Measurements from ENCODE around the gene KCTD15.

The KCTD15 gene

DNA sequence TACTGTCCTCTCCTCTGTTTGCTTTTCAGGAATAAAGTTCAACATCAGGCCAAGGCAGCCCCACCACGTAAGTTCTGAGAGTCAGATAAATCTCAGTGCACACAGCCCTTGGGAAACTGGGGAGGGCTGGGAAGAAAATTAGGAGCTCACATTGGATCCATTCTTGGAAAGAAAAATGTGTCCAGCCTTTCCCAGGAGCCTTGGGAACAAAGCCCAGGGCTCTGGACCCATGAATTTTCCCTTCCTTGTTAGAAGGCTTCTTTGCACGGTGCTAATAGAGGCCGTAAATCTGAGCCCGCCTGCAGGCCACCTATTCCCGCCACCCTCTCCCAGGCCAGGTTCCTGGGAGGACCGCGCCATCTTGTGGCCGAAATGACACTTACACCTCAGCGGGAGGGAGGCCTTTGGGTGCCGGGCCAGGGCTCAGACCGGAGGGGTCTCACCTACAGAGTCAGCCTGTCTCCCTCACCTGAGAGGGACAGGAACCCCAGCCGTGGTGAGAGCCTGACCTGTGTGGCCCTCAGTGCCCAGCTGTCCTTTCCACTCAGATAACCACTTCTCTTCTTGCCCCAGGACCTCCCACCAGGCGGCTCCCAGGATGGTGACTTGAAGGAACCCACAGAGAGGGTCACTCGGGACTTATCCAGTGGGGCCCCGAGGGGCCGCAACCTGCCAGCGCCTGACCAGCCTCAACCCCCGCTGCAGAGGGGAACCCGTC is 25.1 kb upstream of the KCTD15 start:
- DNase-seq (ENCODE audit: low read depth) = peak; percentile 34

DNA sequence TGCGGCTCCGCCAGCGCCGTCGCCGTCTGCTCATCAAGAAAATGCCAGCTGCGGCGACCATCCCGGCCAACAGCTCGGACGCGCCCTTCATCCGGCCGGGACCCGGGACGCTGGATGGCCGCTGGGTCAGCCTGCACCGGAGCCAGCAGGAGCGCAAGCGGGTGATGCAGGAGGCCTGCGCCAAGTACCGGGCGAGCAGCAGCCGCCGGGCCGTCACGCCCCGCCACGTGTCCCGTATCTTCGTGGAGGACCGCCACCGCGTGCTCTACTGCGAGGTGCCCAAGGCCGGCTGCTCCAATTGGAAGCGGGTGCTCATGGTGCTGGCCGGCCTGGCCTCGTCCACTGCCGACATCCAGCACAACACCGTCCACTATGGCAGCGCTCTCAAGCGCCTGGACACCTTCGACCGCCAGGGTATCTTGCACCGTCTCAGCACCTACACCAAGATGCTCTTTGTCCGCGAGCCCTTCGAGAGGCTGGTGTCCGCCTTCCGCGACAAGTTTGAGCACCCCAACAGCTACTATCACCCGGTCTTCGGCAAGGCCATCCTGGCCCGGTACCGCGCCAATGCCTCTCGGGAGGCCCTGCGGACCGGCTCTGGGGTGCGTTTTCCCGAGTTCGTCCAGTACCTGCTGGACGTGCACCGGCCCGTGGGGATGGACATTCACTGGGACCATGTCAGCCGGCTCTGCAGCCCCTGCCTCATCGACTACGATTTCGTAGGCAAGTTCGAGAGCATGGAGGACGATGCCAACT is 24.4 kb upstream of the KCTD15 start:
- no peak for DNase-seq (ENCODE audit: low read depth)

DNA sequence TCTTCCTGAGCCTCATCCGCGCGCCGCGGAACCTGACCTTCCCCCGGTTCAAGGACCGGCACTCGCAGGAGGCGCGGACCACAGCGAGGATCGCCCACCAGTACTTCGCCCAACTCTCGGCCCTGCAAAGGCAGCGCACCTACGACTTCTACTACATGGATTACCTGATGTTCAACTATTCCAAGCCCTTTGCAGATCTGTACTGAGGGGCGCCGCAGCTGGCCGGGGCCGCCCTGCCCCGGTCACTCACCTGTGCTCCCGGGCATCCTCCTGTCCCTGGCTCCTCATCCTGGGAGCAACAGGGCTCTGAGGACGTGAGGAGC is 23.9 kb upstream of the KCTD15 start:
- no peak for DNase-seq (ENCODE audit: low read depth)

DNA sequence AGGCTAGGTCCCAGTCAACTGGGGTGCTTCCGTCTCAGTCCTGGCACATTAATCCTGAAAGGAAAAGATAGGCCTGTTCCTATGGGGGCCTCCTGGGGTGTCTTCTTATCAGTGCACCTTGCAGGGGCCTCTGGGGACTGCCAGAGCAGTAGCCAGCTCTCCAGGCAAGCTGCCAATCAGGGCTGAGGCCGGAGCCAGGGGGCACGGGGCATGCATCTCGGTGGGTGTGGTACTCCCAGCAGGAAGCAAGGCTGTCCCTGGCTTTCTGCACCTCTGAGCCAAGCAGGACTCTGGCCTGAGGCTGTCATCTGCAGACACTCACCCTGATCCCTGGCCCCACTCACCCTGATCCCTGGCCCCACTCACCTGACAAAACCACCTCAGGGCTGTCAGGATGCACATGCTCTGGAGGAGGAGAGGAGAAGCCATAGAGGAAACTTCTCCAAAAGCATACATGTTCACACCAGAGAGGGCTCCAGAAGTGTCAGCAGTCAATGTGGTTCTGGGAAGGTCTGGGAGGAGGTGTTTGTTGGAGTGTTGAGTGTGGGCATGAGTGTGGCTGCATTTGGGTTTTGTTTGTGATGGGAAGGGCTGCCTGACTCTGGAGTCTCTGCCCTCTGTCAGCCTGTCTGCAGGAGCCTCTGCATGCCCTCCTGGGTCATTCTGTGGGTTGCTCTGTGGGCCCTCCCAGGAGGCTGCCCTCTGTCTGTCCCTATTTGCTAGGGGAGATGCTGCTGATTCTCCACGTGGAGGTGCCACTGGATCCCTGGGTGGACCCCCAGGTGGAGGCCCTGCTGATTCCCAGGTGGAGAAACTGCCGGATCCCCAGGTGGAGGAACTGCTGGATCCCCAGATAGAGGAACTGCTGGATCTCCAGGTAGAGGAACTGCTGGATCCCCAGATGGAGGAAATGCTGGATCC is 22.7 kb upstream of the KCTD15 start:
- DNase-seq (ENCODE audit: low read depth) = no peak

DNA sequence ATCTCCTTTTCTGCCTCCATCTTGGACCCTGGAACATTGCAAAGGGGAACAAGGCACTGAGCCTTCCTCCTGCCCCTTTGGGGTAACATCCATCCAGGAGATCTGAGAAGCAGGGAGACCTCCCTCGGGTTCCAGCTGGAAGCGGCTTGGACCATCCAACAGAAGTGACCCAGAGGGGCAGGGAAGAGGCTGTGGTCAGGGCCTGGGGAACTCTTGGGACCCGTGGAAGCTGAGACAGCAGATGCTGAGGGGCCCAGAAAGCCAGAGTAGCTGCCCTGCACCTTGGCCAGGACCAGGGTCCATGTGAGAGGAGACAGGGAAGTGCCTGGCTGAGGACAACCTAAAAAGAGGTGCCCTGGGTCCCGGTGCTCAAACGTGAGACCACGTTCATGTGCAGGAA is 21.9 kb upstream of the KCTD15 start:
- DNase-seq (ENCODE audit: low read depth) = no peak

DNA sequence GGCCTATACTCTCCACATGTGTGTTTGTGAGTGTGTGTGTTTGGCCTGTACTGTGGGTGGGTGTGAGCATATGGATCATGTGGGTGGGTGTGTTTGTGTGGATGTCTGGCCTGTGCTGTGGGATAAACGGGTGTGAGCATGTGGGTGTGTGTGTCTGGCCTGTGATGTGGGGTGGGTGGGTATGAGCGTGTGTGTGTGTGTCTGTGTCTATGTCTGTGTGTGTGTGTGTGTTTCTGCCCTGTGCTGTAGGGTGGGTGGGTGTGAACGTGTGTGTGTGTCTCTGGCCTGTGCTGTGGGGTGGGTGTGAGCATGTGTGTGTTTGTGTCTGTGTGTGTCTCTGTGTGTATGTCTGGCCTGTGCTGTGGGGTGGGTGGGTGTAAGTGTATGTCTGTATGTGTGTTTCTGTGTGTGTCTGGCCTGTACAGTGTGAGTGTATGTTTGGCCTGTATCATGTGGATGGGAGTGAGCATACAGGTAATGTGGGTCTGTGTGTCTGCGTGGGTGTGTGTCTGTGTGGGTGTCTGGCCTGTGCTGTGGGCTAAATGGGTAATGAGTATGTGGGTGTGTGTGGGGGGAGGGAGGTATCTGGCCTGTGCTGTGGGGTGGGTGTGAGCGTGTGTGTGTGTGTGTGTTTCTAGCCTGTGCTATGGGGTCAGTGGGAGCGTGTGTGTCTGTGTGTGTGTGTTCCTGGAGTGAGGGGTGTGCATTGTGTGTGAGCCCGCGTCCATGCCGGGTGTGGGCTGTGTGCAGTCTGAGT is 20.8 kb upstream of the KCTD15 start:
- DNase-seq (ENCODE audit: low read depth) = no peak

DNA sequence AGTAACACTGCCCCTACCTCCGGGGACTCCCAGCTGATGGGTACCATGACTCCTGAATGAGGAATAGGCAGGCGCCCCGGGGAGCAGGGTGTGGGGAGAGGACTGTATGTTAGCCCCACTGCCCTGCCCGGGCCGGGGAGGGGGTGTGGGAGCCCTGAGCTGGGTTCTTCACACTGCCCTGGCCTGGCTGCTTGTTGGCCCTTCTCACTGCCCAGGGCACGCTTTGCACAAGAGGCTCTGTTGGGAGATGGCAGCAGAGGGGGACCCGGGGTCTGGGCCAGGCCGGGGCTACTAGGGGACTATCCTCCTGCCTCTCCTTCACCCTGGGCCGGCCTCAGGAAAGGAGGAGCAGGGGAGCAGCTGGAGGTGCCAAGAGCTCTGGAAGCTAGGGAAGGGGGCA is 19.3 kb upstream of the KCTD15 start:
- no peak for DNase-seq (ENCODE audit: low read depth)

DNA sequence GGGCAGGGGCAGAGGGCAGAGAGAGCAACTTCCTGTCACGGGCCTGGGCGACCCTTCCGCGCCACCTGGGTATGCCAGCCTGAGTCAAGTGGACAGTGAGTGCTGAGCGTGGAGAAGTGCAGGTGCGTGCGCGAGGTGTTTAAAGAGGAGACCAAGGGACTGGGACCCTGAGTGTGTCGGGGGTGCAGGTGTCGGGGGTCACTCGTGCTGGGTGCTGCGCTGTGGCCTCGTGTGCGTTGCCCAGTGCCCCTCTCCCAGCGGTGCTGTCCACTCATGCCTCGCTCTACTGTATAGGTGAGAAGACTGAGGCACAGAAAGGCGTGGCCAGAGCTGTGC is 18.9 kb upstream of the KCTD15 start:
- DNase-seq (ENCODE audit: low read depth) = no peak

DNA sequence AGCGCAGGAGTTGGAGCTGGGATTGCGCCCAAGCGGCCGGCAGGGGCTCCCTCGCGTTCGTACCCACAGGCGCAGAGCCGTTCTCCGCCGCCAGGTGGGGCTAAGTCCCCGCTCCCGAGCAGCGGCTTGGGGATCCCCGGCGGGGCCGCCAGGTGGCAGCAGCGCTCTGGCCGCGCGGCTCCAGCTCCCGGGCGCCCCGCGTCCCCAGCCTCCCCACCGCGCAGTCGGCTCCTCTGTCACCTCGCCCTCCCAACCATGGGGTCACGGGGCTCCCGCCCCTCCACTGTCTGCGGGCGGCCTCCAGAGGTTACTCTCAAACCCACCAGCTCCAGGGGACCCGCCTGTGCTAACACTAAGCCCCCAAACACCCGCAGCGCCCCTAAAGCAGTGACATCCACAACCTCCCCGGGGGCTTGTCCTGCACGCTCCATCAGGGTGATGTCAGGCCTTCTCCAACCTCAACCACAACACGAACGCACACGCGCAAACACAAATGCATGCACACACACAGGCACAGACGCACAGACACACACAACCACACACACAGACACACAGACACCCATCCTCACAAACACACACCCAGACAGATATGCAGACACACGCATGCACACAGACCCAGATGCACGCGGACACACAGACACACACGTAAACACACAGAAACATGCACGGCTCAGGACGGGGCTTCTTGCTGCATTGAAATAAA is 18.4 kb upstream of the KCTD15 start:
- DNase-seq (ENCODE audit: low read depth) = peak; percentile 55

DNA sequence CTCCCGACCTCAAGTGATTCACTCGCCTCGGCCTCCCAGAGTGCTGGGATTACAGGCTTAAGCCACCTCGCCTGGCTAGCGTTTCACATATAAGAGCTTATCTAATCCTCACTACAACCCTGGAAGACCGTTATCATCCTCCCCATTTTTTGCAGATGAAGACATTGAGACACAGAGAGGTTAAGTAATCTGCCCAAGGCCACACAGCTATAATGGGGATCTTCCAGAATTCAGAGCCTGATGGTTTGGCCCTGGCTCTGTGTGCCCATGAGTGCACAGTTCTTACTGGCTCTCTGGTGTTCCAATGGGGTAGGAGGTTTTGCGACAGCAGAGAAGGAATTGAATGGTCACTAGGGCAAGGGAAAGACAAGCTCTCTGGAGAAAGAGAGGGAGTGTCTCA is 16.8 kb upstream of the KCTD15 start:
- DNase-seq (ENCODE audit: low read depth) = no peak

DNA sequence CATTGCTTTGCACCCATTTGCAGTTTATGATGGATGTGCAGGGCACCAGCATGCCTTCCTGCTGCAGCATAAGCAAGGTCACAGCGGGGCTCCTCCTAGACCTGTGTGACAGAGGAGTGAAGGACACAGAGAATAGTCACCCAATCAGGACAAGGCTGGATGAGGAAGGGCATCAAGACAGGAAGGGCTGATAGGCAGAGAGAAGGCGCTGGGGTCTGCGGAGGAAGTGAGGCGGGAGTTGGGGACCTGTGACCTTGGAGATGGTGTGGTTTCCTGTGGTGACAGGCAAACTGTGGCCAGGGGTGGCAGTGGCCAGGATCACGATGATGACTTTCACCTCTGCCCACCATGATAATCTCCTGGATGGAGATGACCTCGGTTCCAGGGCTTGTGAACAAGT is 16.4 kb upstream of the KCTD15 start:
- DNase-seq (ENCODE audit: low read depth) = peak; percentile 96

DNA sequence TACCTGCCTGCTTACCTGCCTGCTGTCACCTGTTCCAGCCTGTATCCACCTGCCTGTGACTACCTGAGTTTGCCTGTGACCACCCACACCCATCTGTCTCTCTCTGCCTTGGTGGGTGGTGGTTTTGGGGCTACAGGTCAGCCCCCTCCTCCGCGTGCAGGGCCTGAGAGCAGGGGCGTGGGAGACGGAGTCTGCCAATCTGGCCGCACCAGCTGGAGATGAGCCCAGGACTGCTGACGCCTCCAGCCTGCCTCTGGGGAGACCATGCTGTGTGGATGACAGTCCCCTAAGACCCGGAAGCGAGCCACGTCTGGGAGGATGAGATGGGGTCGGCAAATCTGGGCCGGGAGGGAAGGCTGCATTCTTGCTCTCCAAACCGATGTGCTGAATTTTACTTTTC is 15.9 kb upstream of the KCTD15 start:
- DNase-seq (ENCODE audit: low read depth) = peak; percentile 89

DNA sequence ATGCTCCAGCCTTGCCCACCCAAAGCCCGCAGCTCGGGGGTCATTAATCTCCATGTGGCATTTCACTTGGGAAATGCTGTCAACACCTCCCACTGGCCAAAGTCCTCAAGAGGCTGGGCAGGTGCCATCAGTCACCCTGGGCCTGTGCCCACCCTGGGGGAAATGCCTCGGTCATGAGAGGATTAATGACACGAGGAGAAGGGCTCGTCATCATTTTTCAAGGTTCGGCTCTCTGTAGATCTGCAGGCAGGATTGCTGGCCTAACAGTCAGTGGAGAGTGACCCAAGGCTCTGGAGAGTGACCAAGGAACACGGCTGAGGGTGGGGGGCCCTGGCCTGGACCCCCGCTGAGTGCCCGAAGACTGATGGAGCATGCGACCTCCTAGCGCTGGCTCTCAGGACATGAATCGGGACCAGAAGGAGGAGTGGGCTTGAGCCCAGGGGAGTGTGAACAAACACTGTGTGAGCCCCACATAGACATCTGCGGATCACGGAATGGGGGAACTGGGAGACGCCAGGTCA is 15.2 kb upstream of the KCTD15 start:
- DNase-seq (ENCODE audit: low read depth) = no peak

DNA sequence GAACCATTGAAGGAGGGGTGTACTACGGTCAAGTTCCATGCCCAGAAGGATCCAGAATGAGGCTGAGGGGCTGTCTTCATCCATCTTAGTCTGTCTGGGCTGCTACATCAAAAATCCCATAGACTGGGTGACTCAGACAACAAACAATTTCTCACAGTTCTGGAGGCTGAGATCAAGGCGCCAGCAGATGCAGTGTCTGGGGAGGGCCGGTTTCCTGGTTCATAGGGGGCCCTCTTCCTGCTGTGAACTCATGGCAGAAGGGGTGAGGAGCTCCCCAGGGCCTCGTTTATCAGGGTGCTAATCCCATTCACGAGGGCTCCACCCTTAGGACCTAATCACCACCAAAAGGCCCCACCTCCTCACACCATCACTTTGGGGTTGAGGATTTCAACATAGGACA is 14.7 kb upstream of the KCTD15 start:
- no peak for DNase-seq (ENCODE audit: low read depth)

DNA sequence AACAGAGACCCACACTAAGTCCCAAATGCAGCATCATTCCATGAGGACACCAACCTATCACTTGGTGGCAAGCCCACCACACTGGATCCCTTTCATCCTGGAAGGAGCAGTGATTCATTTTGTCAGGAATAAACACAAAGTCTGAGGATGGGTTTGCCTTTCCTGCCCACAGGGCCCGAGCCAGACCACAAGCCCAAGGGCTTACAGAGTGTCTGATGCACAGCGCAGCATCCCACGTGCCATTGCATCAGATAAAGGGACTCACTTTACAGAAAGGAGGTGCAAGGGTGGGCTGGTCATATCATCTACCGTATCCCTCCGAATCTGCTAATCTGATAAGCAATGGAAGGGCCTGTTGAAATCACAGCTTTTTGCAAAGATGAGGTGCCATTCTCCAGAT is 12.2 kb upstream of the KCTD15 start:
- DNase-seq (ENCODE audit: low read depth) = no peak

DNA sequence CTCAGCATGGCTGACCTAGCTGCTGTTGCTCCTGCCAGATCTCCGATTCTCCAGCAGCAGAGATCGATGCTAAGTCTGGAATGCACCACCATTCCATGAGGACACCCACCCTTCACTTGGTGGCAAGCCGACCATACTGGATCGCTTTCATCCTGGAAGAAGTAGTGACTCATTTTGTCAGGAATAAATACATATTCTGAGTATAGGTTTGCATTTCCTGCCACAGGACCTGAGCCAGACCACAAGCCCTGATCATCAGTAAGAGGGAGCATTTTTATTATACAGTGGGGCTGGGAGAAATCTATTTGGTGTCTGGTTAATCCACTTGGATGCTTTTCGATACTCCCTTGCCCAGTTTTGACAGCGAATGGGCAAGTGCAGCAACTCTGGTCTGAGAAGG is 10.9 kb upstream of the KCTD15 start:
- no peak for DNase-seq (ENCODE audit: low read depth)

DNA sequence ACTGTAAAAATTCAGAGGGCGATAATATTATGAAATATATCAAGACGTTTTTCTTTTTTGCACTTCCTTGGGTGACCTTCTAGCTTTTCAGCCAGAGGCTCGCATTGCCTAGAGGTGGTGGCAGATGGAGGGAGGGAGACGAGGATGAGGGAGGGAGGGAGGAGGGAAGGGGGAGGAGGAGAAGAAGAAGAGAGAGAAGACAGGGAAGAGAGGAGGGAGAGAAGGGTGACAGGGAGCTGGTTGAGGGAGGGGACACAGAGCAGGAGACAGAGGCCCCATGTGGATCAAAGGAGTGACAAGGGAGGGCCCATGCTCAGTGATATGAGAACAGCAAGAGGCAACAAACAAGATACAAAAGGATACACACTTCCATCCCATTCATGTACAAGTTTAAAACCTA is 8.0 kb upstream of the KCTD15 start:
- no peak for DNase-seq (ENCODE audit: low read depth)

DNA sequence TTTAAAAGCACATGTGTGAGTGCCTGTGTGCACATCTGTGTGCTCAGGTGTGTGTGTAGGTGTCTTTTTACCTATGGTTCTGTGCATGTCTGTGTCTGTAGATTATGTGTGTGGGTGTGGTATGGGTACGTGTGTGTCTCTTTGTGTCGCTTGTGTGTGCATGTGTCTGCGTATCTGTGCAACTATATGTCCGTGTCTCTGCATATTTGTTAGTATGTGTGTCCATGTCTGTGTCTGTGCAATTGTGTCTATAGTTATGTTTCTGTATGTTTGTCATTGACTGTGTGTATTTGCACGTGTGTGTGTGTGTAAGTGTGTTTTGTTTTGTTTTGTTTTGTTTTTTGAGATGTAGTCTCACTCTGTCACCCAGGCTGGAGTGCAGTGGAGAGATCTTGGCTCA is 7.3 kb upstream of the KCTD15 start:
- no peak for DNase-seq (ENCODE audit: low read depth)

DNA sequence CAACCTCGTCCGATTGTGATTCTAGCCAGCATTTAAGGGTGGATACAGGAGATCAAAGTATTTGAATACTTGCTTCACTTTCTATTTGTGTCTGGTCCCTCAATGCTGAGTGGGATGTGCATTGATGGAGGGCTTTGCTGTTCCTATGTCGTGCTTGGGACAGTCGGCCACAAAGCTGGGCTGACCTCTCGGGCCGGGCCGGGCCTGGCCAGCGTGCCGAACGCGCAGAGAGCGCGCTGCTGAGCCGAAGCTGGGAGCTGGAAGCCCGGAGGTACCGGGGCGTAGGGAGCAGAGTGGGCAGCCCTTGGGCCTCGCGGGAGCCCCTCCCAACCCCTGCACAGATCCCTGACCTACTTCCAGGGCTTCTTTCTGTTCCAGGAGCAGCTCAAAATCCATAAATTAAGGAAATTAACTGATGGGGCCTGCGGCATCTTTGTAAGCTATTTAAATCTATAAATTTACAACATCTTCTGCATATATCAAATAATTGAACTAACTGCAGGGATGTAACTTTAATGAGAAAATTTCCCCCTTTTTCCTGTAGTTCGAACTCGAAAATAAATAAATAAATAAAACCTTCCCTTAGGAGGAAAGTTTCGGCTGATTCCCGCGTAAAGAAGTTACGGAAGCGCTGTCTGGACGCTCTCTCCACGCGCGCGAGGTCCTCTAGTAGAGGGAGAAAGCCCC is 1.8 kb upstream of the KCTD15 start:
- DNase-seq (ENCODE audit: low read depth) = no peak

DNA sequence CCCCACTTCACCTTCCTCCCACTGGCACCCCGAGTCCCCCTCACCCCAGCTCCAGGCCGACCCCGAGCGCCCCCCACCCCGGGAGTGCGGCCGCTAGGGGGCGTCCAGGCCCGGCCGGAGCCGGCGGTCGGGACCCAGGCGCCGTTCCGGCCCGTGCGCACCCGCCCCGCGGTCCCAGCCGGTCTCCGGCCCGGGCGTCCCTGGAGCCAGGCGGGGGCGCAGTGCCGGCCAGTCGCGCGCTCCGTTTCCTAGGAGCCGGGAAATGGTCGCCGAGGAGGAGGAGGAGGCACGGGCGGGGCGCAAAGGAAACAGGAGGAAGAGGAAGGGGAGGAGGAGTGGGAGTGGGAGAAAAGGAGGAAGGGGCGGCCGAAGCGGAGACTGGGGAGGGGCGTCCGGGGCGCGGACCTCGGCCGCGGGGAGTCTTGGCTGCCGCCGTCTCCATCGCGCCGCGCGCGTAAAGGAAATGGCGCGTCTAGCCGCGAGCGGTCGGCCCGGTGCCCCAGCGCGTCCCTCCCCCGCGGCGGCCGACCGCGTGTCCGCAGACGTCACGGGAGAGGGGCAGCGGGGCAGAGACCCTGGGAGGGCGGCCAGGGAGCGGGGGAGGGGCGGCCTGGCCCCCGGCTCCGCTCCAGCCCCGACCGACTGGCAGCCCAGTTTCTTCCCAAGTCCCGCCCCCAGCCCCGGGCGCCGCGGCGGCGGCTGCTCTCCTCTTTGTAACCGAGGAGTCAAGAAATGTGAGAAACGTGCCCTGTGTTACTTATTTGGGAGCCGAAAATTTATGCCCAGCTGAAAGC is 1.1 kb upstream of the KCTD15 start:
- DNase-seq (ENCODE audit: low read depth) = peak; percentile 88

Data from CMK (cell line).